HepG2 (cell line): ENCODE measurements around the gene DTD2.

ENCODE experiments used
- CTCF ChIP-seq: sonication (generic); formaldehyde crosslinking; IDR thresholded peaks from 2 replicates; pipeline ENCODE4 v1.5.0; 2020; ENCODE audit warnings: mild to moderate bottlenecking, missing genetic modification reagents, moderate library complexity
- KLF13 ChIP-seq: sonication (generic); formaldehyde crosslinking; IDR thresholded peaks from 2 replicates; pipeline ENCODE4 v1.4.0; 2020; ENCODE audit warnings: mild to moderate bottlenecking, missing genetic modification reagents
- PAX8 ChIP-seq: sonication (generic); formaldehyde crosslinking; IDR thresholded peaks from 2 replicates; pipeline ENCODE4 v1.8.0; 2022; ENCODE audit warnings: mild to moderate bottlenecking, missing genetic modification reagents, borderline replicate concordance
- ZNF264 ChIP-seq: sonication (generic); formaldehyde crosslinking; IDR thresholded peaks from 2 replicates; pipeline ENCODE4 v1.4.0; 2020; ENCODE audit warnings: missing genetic modification reagents

GRCh38 chr14:31420319-31421111, 36.8 kb downstream of the DTD2 start, which contains the start of gene HEATR5A:
- TF ChIP-seq PAX8 (CRISPR knock-in tag) (peak; percentile 99), ZNF264 (CRISPR knock-in tag) (peak; percentile 97), CTCF (CRISPR knock-in tag) (peak; percentile 76), KLF13 (CRISPR knock-in tag) (peak; percentile 99)
